IPS-15b (cell line): ENCODE results near the gene TEX2.
"Not testable (repeated sequence)": the region's sequence is repeated elsewhere in the genome, so short reads cannot be mapped to it uniquely, and the experiment has no call there.

Experiments used
- H3K27me3 ChIP-seq: one replicate; pipeline ENCODE4 v1.6.1; 2013; ENCODE audit warnings: low read length; ENCODE audit not compliant: control insufficient read depth, insufficient read depth
- H3K36me3 ChIP-seq: one replicate; pipeline ENCODE4 v1.6.1; 2013; ENCODE audit warnings: low read length; ENCODE audit not compliant: control insufficient read depth, insufficient read depth
- H3K4me1 ChIP-seq: one replicate; pipeline ENCODE4 v1.6.1; 2013; ENCODE audit warnings: mild to moderate bottlenecking, low read length; ENCODE audit not compliant: control insufficient read depth, insufficient read depth
- H3K4me3 ChIP-seq: one replicate; pipeline ENCODE4 v1.5.1; 2013; ENCODE audit warnings: low read depth, low read length
- H3K9ac ChIP-seq: one replicate; pipeline ENCODE4 v1.6.1; 2013; ENCODE audit warnings: low read depth, mild to moderate bottlenecking, low read length
- H3K9me3 ChIP-seq: one replicate; pipeline ENCODE4 v1.6.1; 2013; ENCODE audit warnings: mild to moderate bottlenecking, low read length; ENCODE audit not compliant: control insufficient read depth, insufficient read depth

Gene TEX2

DNA sequence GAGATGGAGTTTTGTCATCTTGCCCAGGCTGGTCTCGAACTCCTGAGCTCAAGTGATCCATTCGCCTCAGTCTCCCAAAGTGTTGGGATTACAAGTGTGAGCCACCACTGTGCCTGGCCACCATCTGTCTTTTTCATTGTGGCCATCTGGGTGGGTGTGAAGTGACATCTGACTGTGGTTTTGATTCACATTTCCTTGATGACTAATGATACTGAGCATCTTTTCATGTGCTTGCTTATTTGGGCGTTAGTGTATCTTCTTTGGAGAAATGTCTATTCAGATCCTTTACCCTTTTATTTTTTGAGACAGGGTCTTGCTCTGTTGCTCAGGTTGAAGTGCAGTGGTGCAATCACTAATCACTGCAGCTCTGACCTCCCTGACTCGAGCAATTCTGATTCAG lies 79.2 kb downstream of the TEX2 start:
- no peaks in the 10 kb centered on the region for H3K36me3 ChIP-seq

DNA sequence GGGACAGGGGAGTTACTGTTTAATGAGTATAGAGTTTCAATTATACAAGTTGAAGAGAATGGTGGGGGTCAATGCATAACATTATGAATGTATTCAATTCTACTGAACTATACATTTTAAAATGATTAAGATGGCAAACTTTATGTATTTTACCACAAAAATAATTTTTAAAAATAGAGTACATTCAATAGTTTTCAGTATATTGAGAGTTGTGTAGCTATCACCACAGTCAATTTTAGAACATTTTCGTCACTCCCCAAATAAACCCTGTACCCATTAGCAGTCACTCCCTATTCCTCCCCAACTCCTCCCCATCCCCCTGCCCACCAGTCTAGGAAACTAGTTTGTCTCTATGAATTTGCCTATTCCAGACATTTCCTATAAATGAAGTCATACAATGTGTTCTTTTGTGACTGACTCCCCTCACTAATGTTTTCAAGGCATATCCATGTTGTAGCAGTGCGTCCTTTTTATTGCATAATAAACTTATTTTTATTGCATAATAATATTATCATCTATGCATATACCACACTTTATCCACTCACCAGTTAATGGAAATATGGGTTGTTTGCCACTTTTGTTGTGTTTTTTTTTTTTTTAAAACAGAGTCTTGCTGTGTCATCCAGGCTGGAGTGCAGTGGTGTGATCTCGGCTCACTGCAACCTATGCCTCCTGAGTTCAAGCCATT lies 80.6 kb downstream of the TEX2 start:
- no peak overlapping the region for H3K9ac ChIP-seq
- no peaks in the 10 kb centered on the region for H3K9me3 ChIP-seq
- H3K27me3 ChIP-seq = no peaks in the 10 kb centered on the region
- no peak overlapping the region for H3K4me3 ChIP-seq
- peaks cover 3% of the 10 kb centered on the region for H3K36me3 ChIP-seq
- H3K4me1 ChIP-seq = no peaks in the 10 kb centered on the region

More for the DNA sequence above, 79.2 kb downstream of the TEX2 start:
- Histone ChIP-seq H3K27me3 (no peaks in the 10 kb centered on the region), H3K9ac (no peak overlapping the region), H3K4me3 (no peak overlapping the region), H3K4me1 (no peaks in the 10 kb centered on the region), H3K9me3 (no peaks in the 10 kb centered on the region)

DNA sequence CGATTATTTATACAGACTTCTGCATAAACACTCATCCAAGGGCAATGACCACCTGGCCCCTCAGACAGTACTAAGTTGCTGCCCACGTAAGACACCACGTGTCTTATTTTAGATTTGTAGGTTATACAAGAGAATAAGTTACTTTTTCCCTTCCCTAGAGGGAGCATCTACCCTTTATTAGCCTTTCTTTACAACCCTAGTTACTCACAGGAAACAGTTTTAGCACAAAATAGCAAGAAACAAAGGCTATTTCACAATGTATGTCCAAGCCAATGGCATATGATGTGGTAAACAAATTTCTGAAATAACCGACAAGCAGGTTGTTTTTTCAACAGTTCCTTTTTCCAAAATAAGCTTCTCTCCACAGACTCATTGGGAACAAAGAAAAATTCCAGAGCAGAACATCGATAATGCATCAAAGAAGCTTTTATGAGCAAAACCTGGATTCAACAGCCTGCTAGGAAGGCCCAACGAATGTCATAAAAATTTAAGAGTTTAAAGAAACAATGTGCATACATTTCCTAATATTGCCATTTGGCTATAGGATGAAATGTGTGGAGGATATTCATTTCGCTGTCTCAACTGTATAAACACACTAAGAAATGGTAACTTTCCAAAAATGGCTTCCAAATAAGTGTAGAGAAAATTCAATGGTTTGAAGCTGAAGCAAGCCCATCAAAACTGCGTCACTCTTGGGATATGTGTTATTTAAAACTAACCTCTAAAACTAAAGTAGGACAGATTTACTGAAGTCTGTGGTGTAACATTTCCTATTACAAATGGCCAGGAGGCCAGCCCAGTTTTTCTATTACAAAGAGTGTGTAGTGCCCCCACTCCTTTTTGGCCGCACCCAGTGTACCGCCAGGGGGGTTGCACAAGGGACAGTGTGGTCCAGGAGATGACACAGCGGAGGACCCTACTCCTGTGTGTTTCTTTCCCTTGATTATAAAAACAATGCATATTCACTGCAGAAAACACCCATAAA lies 82.7 kb downstream of the TEX2 start:
- Histone ChIP-seq H3K36me3 (peaks cover 3% of the 10 kb centered on the region), H3K9me3 (no peaks in the 10 kb centered on the region)

DNA sequence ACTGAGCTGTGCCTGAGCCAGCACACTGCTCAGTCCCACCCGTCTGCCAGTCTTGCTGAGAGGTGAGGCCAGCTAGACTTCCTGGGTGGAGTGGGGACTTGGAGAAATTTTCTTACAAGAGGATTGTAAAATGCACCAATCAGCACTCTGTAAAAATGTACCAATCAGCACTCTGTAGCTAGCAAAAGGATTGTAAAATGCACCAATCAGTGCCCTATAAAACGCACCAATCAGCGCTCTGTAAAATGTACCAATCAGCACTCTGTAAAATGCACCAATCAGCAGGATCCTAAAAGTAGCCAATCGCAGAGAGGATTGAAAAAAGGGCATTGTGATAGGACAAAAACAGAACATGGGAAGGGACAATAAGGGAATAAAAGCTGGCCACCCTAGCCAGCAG lies 84.0 kb downstream of the TEX2 start:
- H3K4me3 ChIP-seq, H3K9ac ChIP-seq, H3K27me3 ChIP-seq, H3K9me3 ChIP-seq, H3K36me3 ChIP-seq, H3K4me1 ChIP-seq: not testable (repeated sequence)

More for the DNA sequence above, 82.7 kb downstream of the TEX2 start:
- no peaks in the 10 kb centered on the region for H3K27me3 ChIP-seq
- H3K9ac ChIP-seq = no peak overlapping the region
- H3K4me3 ChIP-seq = no peak overlapping the region
- no peaks in the 10 kb centered on the region for H3K4me1 ChIP-seq

DNA sequence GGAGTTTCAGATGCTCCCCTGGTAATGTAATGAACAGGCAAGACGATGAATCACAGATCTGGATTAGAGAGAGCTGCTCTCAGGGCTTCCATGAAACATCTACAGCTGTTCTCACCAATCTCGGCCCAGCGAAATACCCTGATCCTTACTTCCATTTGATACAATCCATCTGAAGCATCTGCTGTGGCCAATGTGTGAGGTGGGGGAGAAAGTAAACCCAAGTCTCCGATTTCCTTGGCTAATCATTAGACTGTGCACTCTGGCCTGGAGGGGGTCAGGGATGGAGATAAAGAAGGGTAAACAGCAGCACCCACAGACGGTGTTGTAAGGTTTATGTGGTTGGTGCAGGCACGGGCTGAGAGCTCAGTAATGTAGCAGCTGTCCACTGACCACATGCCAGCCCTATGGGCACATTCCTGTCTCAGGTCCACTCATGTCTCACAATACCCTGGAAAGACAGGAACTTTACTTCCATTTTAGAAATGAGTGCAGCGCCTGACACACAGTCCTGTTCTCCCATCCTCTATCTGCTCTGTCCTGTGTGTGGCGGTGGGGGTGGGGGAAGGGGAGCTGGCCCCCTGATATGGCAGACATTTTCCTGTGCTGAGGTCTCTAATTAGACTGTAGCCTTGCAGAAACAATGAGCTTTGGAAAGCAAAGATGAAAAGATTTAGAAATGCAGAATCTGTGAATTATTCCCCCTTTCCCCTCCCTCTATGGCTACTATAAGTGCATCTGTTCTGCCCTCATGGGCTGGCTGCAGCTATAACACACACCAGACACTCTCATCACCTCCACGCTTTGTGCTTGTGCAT lies 84.8 kb downstream of the TEX2 start:
- H3K36me3 ChIP-seq = peaks cover 3% of the 10 kb centered on the region
- H3K4me1 ChIP-seq = no peaks in the 10 kb centered on the region
- no peaks in the 10 kb centered on the region for H3K9me3 ChIP-seq
- H3K27me3 ChIP-seq = no peaks in the 10 kb centered on the region
- no peak overlapping the region for H3K4me3 ChIP-seq
- no peak overlapping the region for H3K9ac ChIP-seq

DNA sequence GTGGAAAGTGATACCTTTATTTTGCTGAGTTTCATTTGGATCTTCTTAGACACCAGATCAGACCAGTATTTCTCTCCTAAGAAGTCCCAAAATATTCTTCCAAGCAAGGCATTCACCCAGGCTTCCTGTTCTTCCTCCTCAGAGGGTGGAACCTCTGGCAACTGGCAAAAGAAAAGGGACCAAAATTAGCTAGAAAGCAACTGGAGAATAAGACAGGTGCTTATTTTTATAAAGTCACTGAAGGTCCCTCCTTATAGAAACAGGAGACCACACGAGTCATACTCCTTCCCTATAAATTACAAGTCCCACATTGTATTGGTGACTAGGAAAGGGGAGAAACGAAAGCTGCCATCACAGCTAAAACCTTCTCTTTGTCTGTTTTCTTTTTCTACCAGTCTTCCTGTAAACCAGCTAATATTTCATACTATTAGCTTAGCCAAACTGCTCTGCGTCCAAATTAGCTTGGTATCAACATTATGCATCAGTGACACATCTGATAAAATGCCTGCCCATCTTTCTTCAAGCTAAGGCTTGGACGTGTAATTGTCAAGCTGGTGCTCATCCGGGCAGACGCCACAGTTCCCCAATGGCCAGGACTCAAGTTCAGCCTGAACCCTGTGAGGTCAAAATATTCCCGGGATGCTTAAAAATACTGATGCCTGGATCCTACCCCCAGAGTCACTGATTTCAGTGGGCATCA lies 85.6 kb downstream of the TEX2 start:
- H3K27me3 ChIP-seq = no peaks in the 10 kb centered on the region
- H3K9me3 ChIP-seq = no peaks in the 10 kb centered on the region
- peaks cover 3% of the 10 kb centered on the region for H3K36me3 ChIP-seq
- H3K4me1 ChIP-seq = no peaks in the 10 kb centered on the region
- no peak overlapping the region for H3K9ac ChIP-seq
- H3K4me3 ChIP-seq = no peak overlapping the region

DNA sequence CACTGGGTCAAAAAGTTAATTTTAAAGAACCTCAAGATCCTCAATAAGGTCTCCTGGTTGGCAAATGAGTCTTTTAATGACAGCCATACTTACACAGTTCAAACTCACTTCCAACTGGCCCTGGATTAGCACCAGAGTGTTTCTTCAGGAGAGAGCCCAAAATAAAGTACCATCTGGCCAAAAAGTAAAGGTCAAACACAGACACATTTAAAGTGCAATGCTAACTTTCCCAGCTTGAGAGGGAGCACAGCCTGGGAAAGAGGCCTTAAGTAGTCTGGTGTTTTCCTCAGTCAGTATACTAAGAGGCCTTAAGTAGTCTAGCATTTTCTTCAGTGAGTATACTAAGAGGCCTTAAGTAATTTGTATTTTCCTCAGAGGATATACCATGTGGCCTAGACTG lies 86.5 kb downstream of the TEX2 start:
- no peaks in the 10 kb centered on the region for H3K27me3 ChIP-seq
- H3K9me3 ChIP-seq = no peaks in the 10 kb centered on the region
- H3K4me1 ChIP-seq = no peaks in the 10 kb centered on the region
- H3K9ac ChIP-seq = no peak overlapping the region
- no peak overlapping the region for H3K4me3 ChIP-seq
- H3K36me3 ChIP-seq = peaks cover 3% of the 10 kb centered on the region

DNA sequence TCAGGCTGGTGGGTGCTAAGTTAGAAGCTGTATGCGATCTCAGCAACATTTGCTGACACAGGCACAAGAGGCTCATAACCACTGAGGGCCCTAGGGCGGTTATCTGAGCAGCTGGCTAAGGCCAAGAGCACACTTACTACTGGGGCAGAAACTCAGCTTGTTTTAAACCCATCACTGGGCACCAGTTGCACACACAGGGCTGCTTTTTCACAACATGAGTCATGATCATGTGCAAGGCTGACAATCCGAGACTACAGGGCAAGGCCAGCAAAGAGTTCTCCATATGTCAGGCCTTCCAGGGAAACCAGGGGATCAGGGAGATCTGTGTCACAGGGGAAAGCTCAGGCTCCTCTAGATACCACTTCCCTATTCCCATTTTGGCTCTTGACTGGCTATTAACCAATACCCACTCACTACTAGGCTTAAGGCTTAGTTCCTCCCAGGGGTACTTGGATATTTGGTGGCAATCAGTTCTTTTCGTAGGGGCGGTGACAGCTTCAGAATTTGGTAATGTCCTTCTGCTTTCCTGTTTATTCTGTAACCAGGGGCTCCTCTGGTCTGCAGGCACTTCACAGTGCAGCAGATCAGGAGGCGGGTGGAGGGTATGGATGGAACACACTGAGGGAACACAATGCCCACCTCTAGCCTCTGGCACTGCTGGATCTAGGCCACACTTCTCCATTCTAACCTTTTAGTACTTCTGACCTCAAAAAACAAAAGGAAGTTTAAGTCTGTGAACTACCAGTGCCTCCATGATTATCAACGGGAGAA lies 88.2 kb downstream of the TEX2 start:
- Histone ChIP-seq H3K27me3 (no peaks in the 10 kb centered on the region), H3K9me3 (no peaks in the 10 kb centered on the region), H3K36me3 (peaks cover 5% of the 10 kb centered on the region), H3K9ac (no peak overlapping the region), H3K4me1 (no peaks in the 10 kb centered on the region), H3K4me3 (no peak overlapping the region)

DNA sequence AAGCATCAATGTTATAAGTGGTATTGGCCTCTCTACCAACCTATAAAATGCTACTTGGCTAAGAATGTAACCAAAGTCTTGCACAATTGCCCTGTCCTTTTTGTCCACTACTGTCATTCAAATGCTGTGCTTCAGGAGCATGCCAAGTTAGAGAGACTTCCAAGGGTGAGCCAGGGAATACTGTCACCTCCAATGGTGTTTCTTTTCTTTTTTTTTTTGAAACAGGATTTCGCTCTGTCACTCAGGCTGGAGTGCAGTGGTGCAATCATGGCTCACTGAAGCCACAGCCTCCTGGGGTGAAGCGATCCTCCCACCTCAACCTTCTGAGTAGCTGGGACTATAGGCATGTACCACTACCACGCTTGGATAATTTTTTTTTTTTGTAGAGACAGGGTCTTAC lies 89.4 kb downstream of the TEX2 start:
- Histone ChIP-seq H3K4me1 (no peaks in the 10 kb centered on the region), H3K36me3 (peaks cover 5% of the 10 kb centered on the region), H3K27me3 (no peaks in the 10 kb centered on the region), H3K9ac (no peak overlapping the region), H3K9me3 (no peaks in the 10 kb centered on the region), H3K4me3 (no peak overlapping the region)

DNA sequence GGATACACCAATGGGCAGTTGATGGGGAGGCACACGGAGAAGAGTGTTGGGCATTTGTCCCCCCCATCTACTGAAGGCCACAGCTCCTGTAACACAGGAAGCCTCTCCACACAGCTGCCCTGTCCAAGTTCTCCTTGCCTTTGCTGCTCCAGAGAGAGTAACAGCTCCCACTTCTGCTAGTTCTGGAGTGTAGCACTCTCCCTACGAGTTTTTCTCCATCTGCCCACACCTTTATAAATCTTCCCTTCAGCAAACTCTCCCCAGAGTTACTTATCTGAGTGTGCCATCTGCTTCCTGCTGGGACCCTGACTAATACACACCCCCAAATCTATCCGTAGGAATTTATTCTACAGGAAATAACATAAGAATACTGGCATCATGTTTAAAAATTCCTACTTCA lies 90.5 kb downstream of the TEX2 start:
- Histone ChIP-seq H3K36me3 (peaks cover 2% of the 10 kb centered on the region), H3K4me3 (no peak overlapping the region), H3K27me3 (no peaks in the 10 kb centered on the region), H3K9me3 (no peaks in the 10 kb centered on the region), H3K4me1 (no peaks in the 10 kb centered on the region), H3K9ac (no peak overlapping the region)
